Measurements from ENCODE around the gene LCN9.

LCN9 gene

DNA sequence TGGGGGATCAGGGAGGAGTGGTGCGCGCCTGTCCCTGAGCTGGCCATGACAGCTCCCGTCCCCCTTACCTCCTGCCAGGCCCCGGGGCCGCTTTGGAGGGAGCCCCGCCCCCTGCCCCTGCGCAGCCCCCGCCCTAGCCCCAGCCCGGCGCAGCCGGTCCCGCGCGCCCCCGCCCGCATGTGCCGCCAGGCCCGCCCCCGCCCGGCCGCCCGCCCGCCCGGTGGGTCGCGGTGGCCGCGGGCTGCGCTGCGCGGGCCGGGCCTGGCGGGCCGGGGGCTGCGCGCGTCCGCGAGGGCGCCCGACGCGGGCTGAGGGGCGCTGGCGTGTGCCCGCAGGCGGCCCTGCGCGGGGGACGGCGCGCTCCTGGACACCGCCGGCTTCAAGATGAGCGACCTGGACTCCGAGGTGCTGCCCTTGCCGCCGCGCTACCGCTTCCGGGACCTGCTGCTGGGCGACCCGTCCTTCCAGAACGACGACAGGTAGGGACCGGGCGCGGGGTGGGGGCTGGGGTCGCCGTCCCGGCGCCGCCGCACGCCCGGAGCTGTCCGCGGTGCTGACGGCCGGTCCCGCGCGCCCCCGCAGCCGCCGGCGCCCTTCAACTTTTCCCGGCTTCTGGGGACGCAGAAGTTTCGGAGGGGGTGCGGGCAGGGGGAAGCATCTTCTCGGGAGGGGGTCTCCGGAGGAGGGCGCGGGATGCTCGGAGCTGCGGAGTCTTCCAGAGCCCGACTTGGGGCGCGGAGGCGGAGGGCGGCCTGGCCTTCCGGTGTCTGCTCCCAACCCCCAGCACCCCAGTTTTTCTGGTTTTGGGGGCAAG lies 51.3 kb downstream of the LCN9 start:
- TF ChIP-seq, protein P1, sequence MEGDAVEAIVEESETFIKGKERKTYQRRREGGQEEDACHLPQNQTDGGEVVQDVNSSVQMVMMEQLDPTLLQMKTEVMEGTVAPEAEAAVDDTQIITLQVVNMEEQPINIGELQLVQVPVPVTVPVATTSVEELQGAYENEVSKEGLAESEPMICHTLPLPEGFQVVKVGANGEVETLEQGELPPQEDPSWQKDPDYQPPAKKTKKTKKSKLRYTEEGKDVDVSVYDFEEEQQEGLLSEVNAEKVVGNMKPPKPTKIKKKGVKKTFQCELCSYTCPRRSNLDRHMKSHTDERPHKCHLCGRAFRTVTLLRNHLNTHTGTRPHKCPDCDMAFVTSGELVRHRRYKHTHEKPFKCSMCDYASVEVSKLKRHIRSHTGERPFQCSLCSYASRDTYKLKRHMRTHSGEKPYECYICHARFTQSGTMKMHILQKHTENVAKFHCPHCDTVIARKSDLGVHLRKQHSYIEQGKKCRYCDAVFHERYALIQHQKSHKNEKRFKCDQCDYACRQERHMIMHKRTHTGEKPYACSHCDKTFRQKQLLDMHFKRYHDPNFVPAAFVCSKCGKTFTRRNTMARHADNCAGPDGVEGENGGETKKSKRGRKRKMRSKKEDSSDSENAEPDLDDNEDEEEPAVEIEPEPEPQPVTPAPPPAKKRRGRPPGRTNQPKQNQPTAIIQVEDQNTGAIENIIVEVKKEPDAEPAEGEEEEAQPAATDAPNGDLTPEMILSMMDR (IDR thresholded peaks at IDR 0.05; ENCODE audit: extremely low read depth, insufficient read depth, missing control alignments) = no peak
- no peak for DNase-seq (ENCODE audit: low spot score)
- in situ Hi-C loops (cut with MboI; ENCODE audit: low pct_unique_long_range_greater_than_20kb, low sequenced_read_pairs, unreplicated experiment) = no loop called here

DNA sequence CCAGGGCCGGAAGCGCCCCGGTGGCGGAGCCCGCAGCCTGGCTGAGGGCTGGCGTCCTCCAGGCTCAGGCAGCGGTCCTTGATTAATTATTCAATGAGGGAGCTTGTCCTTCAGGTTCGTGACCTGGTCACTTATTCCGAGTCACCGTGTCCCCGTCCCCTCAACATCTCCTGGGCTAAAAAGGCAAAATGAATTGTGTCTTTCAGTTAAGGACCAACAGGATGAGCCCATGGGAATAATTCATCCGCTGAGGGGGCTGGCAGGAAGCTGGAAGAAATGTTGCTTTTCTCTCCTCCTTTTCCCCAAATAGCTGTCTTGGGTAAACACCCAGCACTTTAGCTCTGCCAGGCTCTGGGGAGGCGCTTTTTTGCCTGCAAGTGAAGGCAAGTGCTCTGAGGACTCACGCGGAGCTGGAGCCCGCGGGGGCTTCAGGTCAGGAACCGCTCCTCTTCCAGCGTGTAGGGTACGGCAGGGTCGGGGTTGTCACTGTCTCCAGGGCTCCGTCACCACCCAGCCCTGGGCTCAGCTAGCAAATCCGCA lies 52.0 kb downstream of the LCN9 start:
- in situ Hi-C loops (cut with MboI; ENCODE audit: low pct_unique_long_range_greater_than_20kb, low sequenced_read_pairs, unreplicated experiment) = no loop called here
- no peak for DNase-seq (ENCODE audit: low spot score)
- TF ChIP-seq, protein P1 (IDR thresholded peaks at IDR 0.05; ENCODE audit: extremely low read depth, insufficient read depth, missing control alignments) = no peak

DNA sequence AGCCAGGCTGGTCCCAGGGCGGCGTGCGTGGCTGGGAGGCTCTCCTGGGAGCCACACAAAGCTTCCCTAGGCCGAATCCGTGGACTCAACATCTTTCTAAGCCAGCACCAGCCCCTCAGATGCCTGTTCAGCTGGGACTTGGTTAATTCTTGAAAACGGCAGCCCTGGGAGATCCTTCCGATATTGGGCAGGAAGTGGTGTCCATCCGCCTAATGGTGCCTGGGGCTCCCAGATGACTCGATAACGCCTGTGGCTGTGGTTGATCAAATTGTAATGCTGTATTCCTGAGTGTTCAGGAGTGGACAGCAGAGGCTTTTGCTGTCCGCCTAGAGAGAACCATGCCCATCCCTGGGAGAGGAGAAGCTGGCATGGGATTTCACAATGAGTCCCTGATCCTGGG lies 52.9 kb downstream of the LCN9 start:
- DNase-seq (ENCODE audit: low spot score) = no peak
- in situ Hi-C loops (cut with MboI; ENCODE audit: low pct_unique_long_range_greater_than_20kb, low sequenced_read_pairs, unreplicated experiment) = no loop called here

More for the DNA sequence above, 52.9 kb downstream of the LCN9 start:
- TF ChIP-seq, protein P1 (IDR thresholded peaks at IDR 0.05; ENCODE audit: extremely low read depth, insufficient read depth, missing control alignments) = no peak

All from GM13977 (cell line).